ENCODE data around the gene DOK4. TPM values are rescaled to one million over a fixed set of nuclear protein-coding genes. Genes with fewer than 3 reads are reported as not detected.

Gene DOK4
- total RNA-seq, 1 experiment from 2014 or later: 6.8 TPM

DNA sequence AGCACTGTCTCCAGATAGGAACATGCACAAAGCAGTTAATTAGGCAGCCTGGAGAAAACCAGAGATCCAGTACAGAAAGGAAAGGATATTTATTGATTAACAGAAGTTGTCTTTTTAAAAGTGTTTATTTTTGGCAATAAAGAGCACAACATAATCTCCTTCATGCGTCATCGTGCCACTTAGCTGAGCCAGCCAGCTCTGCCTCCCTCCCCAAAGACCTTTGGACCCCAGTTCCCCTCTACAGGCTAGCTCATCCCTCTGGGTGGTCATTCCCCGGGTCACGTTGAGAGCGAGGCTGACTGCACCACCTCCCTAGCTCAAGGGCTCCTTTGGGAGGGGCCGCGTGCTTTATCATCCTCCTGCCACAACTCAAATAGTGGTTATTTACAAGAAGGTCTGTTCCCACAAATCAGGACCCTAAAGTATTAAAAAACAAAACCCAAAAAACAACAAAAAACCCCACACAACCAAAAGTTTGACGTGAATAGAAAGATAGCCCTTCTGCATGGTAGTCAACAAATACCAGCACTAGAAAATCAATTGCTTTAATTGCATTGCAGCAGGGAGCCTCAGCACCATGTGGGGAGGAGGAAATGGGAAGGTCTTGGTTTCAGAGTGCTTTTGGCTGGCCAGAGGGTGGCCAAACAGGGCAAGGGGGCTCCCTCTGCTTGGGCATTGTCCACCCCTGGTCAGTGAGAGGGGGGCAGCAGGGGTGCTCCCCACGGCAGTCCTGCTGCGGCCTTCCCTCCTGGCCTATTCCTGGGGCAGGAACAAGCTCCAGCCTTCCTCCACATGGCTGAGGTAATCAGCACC, 14.2 kb downstream of the DOK4 start:
- CTCF ChIA-PET: no interaction called here

DNA sequence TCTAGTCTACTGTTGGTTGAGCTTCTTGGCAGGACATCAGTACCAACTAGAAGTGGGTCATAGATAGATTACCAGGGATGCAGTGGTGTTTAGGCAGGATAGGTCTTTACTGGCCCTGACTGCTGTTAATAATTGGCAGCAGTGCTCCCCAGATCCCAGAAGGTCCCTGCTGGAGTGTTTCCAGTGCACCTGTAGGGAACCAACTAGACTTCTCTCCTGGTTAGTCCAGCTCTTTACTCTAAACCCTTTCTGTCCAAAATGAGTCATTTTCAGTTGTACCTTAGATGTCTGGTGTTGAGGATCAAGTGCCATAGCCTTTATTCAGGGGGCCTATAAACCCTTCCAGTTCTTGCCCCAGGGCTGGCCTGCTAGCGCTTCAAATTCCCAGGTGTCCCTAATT, 15.1 kb downstream of the DOK4 start:
- Histone ChIP-seq H3K4me3 (ENCODE audit: low read depth in 2 of 2, low read length in 2 of 2) (no peak overlapping the region), H3K27ac (ENCODE audit: low read length) (no peak overlapping the region), H3K27me3 (ENCODE audit: control insufficient read depth, insufficient read depth, low read length) (no peaks in the 10 kb centered on the region), H3K4me1 (ENCODE audit: control insufficient read depth, insufficient read depth, low read length) (peaks cover 7% of the 10 kb centered on the region; the same call in 1 of the 2 replicates), H3K36me3 (ENCODE audit: control insufficient read depth, insufficient read depth, low read length) (peaks cover 2% of the 10 kb centered on the region), H3K9me3 (ENCODE audit: control insufficient read depth, insufficient read depth, low read depth, low read length) (no peaks in the 10 kb centered on the region)
- ATAC-seq: no peak
- intact Hi-C loops (cut with micrococcal nuclease; ENCODE audit: unreplicated experiment) (no loop called here), in situ Hi-C loops (cut with HindIII; ENCODE audit: low pct_unique_long_range_greater_than_20kb, low sequenced_read_pairs) (no loop called here)
- CTCF ChIA-PET: no interaction called here
- no TSS peak for BruUV-seq (replicated peaks)
- TF ChIP-seq POLR2AphosphoS5 (IDR thresholded peaks at IDR 0.05; ENCODE audit: low read depth, low read length) (no peak), TCF7L2 (IDR thresholded peaks at IDR 0.05; ENCODE audit: low read depth, low read length) (no peak), SIN3A (IDR thresholded peaks at IDR 0.05; ENCODE audit: borderline replicate concordance, insufficient read depth, low read depth, low read length) (no peak)
- TF ChIP-seq, protein P1, sequence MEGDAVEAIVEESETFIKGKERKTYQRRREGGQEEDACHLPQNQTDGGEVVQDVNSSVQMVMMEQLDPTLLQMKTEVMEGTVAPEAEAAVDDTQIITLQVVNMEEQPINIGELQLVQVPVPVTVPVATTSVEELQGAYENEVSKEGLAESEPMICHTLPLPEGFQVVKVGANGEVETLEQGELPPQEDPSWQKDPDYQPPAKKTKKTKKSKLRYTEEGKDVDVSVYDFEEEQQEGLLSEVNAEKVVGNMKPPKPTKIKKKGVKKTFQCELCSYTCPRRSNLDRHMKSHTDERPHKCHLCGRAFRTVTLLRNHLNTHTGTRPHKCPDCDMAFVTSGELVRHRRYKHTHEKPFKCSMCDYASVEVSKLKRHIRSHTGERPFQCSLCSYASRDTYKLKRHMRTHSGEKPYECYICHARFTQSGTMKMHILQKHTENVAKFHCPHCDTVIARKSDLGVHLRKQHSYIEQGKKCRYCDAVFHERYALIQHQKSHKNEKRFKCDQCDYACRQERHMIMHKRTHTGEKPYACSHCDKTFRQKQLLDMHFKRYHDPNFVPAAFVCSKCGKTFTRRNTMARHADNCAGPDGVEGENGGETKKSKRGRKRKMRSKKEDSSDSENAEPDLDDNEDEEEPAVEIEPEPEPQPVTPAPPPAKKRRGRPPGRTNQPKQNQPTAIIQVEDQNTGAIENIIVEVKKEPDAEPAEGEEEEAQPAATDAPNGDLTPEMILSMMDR (IDR thresholded peaks at IDR 0.05): no peak
- TF ChIP-seq, protein P2, sequence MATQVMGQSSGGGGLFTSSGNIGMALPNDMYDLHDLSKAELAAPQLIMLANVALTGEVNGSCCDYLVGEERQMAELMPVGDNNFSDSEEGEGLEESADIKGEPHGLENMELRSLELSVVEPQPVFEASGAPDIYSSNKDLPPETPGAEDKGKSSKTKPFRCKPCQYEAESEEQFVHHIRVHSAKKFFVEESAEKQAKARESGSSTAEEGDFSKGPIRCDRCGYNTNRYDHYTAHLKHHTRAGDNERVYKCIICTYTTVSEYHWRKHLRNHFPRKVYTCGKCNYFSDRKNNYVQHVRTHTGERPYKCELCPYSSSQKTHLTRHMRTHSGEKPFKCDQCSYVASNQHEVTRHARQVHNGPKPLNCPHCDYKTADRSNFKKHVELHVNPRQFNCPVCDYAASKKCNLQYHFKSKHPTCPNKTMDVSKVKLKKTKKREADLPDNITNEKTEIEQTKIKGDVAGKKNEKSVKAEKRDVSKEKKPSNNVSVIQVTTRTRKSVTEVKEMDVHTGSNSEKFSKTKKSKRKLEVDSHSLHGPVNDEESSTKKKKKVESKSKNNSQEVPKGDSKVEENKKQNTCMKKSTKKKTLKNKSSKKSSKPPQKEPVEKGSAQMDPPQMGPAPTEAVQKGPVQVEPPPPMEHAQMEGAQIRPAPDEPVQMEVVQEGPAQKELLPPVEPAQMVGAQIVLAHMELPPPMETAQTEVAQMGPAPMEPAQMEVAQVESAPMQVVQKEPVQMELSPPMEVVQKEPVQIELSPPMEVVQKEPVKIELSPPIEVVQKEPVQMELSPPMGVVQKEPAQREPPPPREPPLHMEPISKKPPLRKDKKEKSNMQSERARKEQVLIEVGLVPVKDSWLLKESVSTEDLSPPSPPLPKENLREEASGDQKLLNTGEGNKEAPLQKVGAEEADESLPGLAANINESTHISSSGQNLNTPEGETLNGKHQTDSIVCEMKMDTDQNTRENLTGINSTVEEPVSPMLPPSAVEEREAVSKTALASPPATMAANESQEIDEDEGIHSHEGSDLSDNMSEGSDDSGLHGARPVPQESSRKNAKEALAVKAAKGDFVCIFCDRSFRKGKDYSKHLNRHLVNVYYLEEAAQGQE (IDR thresholded peaks at IDR 0.05; ENCODE audit: insufficient read depth in 1 of 2, low read depth in 2 of 2, low read length in 1 of 2): no peak
- POLR2A ChIA-PET: no interaction called here
- DNase-seq (ENCODE audit: low read depth, low spot score): no peak

More for the DNA sequence above, 14.2 kb downstream of the DOK4 start:
- H3K9me3 ChIP-seq (ENCODE audit: control insufficient read depth, insufficient read depth, low read depth, low read length): no peaks in the 10 kb centered on the region
- POLR2A ChIA-PET: no interaction called here
- intact Hi-C loops (cut with micrococcal nuclease; ENCODE audit: unreplicated experiment) (no loop called here), in situ Hi-C loops (cut with HindIII; ENCODE audit: low pct_unique_long_range_greater_than_20kb, low sequenced_read_pairs) (no loop called here)
- no TSS peak for BruUV-seq (replicated peaks)
- no peak overlapping the region for H3K27ac ChIP-seq (ENCODE audit: low read length)
- TF ChIP-seq, protein P1 (IDR thresholded peaks at IDR 0.05): no peak
- TF ChIP-seq POLR2AphosphoS5 (IDR thresholded peaks at IDR 0.05; ENCODE audit: low read depth, low read length): no peak
- no peak for TF ChIP-seq SIN3A (IDR thresholded peaks at IDR 0.05; ENCODE audit: borderline replicate concordance, insufficient read depth, low read depth, low read length)
- TF ChIP-seq, protein P2 (IDR thresholded peaks at IDR 0.05; ENCODE audit: insufficient read depth in 1 of 2, low read depth in 2 of 2, low read length in 1 of 2): no peak
- no peak for TF ChIP-seq TCF7L2 (IDR thresholded peaks at IDR 0.05; ENCODE audit: low read depth, low read length)
- peaks cover 7% of the 10 kb centered on the region; the same call in 1 of the 2 replicates for H3K4me1 ChIP-seq (ENCODE audit: control insufficient read depth, insufficient read depth, low read length)
- peaks cover 2% of the 10 kb centered on the region for H3K36me3 ChIP-seq (ENCODE audit: control insufficient read depth, insufficient read depth, low read length)
- no peaks in the 10 kb centered on the region for H3K27me3 ChIP-seq (ENCODE audit: control insufficient read depth, insufficient read depth, low read length)
- H3K4me3 ChIP-seq (ENCODE audit: low read depth in 2 of 2, low read length in 2 of 2): no peak overlapping the region
- ATAC-seq (peak; percentile 12; the same call in 1 of the 2 replicates), DNase-seq (ENCODE audit: low read depth, low spot score) (no peak)

Measured in Panc1 (cell line).